Fibroblast of lung (primary cell): Measurements from ENCODE around the gene VAV2.

ENCODE experiments used
- EZH2 ChIP-seq: IDR thresholded peaks from 2 replicates; pipeline ENCODE4 v1.5.1; 2012; ENCODE audit warnings: low read length, control low read depth, mild to moderate bottlenecking; ENCODE audit errors: missing control alignments
- TF ChIP-seq, protein P1 (sequence below), 2 donors: IDR thresholded peaks in 1 of 2; conservative IDR thresholded peaks in 1 of 2; 1 replicate in 1 of 2; 2 replicates in 1 of 2; pipeline ENCODE4 v1.5.1; 2011 to 2012; ENCODE audit warnings: low read length in 2 of 2, control low read depth in 1 of 2, inconsistent platforms in 1 of 2, low read depth in 1 of 2, mild to moderate bottlenecking in 1 of 2

DNA sequence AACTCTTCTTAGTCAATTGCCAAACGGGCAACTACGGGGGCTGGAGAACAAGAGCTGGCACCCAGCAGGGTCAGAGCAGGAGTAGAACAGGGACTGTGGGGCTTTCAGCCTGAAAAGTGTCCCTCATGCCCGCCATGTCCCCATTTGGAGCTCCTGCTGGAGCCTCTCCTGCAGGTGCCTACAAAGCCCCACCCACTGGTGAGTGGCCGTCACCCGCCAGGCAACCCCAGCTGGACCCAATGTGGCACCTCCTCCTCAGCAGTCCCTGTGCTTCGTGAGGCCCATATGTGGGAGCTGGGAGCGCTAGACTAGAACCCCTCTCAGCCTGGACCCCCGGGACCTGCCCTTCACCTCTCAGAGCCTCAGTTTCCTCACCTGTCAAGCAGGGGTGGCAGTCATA lies 40.9 kb downstream of the VAV2 start:
- TF ChIP-seq, protein P1, sequence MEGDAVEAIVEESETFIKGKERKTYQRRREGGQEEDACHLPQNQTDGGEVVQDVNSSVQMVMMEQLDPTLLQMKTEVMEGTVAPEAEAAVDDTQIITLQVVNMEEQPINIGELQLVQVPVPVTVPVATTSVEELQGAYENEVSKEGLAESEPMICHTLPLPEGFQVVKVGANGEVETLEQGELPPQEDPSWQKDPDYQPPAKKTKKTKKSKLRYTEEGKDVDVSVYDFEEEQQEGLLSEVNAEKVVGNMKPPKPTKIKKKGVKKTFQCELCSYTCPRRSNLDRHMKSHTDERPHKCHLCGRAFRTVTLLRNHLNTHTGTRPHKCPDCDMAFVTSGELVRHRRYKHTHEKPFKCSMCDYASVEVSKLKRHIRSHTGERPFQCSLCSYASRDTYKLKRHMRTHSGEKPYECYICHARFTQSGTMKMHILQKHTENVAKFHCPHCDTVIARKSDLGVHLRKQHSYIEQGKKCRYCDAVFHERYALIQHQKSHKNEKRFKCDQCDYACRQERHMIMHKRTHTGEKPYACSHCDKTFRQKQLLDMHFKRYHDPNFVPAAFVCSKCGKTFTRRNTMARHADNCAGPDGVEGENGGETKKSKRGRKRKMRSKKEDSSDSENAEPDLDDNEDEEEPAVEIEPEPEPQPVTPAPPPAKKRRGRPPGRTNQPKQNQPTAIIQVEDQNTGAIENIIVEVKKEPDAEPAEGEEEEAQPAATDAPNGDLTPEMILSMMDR (conservative IDR thresholded peaks at IDR 0.05 in 1 of 2, IDR thresholded peaks at IDR 0.05 in 1 of 2; ENCODE audit: low read depth in 1 of 2, low read length in 2 of 2) = no peak
- TF ChIP-seq EZH2 = no peak
